ENCODE data around the gene PHF21B.

- TF ChIP-seq POLR2A (IDR thresholded peaks at IDR 0.05) (no peak), CTCF (IDR thresholded peaks at IDR 0.05) (no peak)
These were observed 24.4 kb upstream of the PHF21B start for GRCh38 chr22:45034156-45034555.

Data from sigmoid colon (tissue), 3 donors.